K562 (cell line): ENCODE measurements around the gene SGMS1. TPM values are rescaled to one million over a fixed set of nuclear protein-coding genes. Genes with fewer than 3 reads are reported as not detected.

Experiments
- ATF4 ChIP-seq: fragments of 450-650 bp; formaldehyde crosslinking; IDR thresholded peaks from 2 replicates; pipeline ENCODE4 v1.4.0; 2022; ENCODE audit warnings: mild to moderate bottlenecking, moderate library complexity
- BCOR ChIP-seq: fragments of 450-650 bp; IDR thresholded peaks from 2 replicates; pipeline ENCODE4 v1.6.1; 2016
- ETS1 ChIP-seq: conservative IDR thresholded peaks from 2 replicates; pipeline ENCODE4 v1.6.1; 2011; ENCODE audit warnings: low read depth, mild to moderate bottlenecking, low read length; ENCODE audit not compliant: control insufficient read depth
- ETS2 ChIP-seq: IDR thresholded peaks from 2 replicates; pipeline ENCODE4 v1.6.1; 2016; ENCODE audit warnings: borderline replicate concordance, missing genetic modification characterization, mild to moderate bottlenecking, moderate library complexity, missing compliant biosample characterization; ENCODE audit not compliant: poor library complexity, severe bottlenecking
- NCOR1 ChIP-seq: fragments of 450-650 bp; IDR thresholded peaks from 2 replicates; pipeline ENCODE4 v1.6.1; 2016; ENCODE audit warnings: mild to moderate bottlenecking, moderate library complexity
- PRDM10 ChIP-seq: fragments of 450-650 bp; IDR thresholded peaks from 2 replicates; pipeline ENCODE4 v1.6.1; 2018; ENCODE audit not compliant: partially characterized antibody
- RBM22 ChIP-seq: fragments of 200-400 bp; formaldehyde crosslinking; IDR thresholded peaks from 2 replicates; pipeline ENCODE4 v1.6.1; 2018; ENCODE audit warnings: low read length, low read depth; ENCODE audit not compliant: poor library complexity, severe bottlenecking
- TCF7 ChIP-seq: sonication (generic); IDR thresholded peaks from 2 replicates; pipeline ENCODE4 v1.6.1; 2016; ENCODE audit warnings: antibody characterized with exemption, borderline replicate concordance
- TOE1 ChIP-seq, 2 experiments: fragments of 450-650 bp in 1 of 2; sonication (generic) in 1 of 2; formaldehyde crosslinking in 1 of 2; IDR thresholded peaks; 2 replicates each; pipeline versions ENCODE4 v1.7.1 to v1.8.0; 2016 to 2022; ENCODE audit warnings: borderline replicate concordance in 2 of 2, mild to moderate bottlenecking in 2 of 2, antibody characterized with exemption in 1 of 2, inconsistent platforms in 1 of 2, low read depth in 1 of 2, missing genetic modification reagents in 1 of 2, moderate library complexity in 1 of 2
- ZNF121 ChIP-seq: sonication (generic); formaldehyde crosslinking; conservative IDR thresholded peaks from 2 replicates; pipeline ENCODE4 v1.8.0; 2022; ENCODE audit warnings: missing genetic modification reagents
- ZNF408 ChIP-seq: fragments of 250-450 bp; sonication (Bioruptor Pico); IDR thresholded peaks from 2 replicates; pipeline ENCODE4 v1.4.0; 2020; ENCODE audit warnings: low read depth, mild to moderate bottlenecking, moderate library complexity
- ZNF717 ChIP-seq: fragments of 250-450 bp; sonication (Bioruptor Pico); IDR thresholded peaks from 2 replicates; pipeline ENCODE4 v1.5.0; 2021
- ZNF830 ChIP-seq: fragments of 250-450 bp; sonication (Bioruptor Pico); IDR thresholded peaks from 2 replicates; pipeline ENCODE4 v1.5.0; 2021; ENCODE audit warnings: mild to moderate bottlenecking
- polyA plus RNA-seq, 8 experiments: library from polyadenylated mRNA; depleted of rRNA in 4 of 8; stranded (reverse) in 5 of 8; unstranded in 3 of 8; fragments of >200 nt; fragmentation: Nextera tagmentation in 2 of 8; fragmentation: Illumina TruSeq in 1 of 8; extraction: Ambion mirVana in 2 of 8; extraction: Trizol in 1 of 8; gene quantifications; 2 replicates each; pipeline versions ENCODE4 v1.2.1 to v1.2.3, GENCODE V29; 2011 to 2014; ENCODE audit warnings: inconsistent platforms in 1 of 8, missing spikeins in 1 of 8
- total RNA-seq, 7 experiments: library from RNA; depleted of rRNA in 6 of 7; stranded (reverse); fragments of >200 nt in 6 of 7; fragmentation: Illumina TruSeq in 2 of 7; extraction: Trizol in 2 of 7; gene quantifications; 2 replicates each; pipeline versions ENCODE4 v1.2.1 to v1.2.3, GENCODE V29; 2011 to 2021; ENCODE audit warnings: low replicate concordance in 1 of 7
- TF ChIP-seq, protein P1 (sequence below): fragments of 450-650 bp; formaldehyde crosslinking; conservative IDR thresholded peaks from 2 replicates; pipeline ENCODE4 v1.4.0; 2022; ENCODE audit warnings: mild to moderate bottlenecking, missing genetic modification characterization
- TF ChIP-seq, protein P2 (sequence below), 3 experiments: fragments of 200-800 bp in 1 of 3; fragments of 250-450 bp in 1 of 3; fragments of 450-650 bp in 1 of 3; sonication (Bioruptor Pico) in 1 of 3; sonication (Bioruptor generic) in 1 of 3; formaldehyde crosslinking in 1 of 3; IDR thresholded peaks; 2 replicates each; pipeline versions ENCODE4 v1.6.1 to v1.8.0; 2016 to 2022; ENCODE audit warnings: mild to moderate bottlenecking in 2 of 3, missing genetic modification characterization in 2 of 3, missing compliant biosample characterization in 1 of 3, moderate library complexity in 1 of 3

Gene SGMS1
- total and polyA plus RNA-seq, 9 of the 15 experiments (the other 6 are each of a cell fraction or from before 2014, with no cell fraction given), result 22.6 to 232 (median 82.2) TPM

DNA sequence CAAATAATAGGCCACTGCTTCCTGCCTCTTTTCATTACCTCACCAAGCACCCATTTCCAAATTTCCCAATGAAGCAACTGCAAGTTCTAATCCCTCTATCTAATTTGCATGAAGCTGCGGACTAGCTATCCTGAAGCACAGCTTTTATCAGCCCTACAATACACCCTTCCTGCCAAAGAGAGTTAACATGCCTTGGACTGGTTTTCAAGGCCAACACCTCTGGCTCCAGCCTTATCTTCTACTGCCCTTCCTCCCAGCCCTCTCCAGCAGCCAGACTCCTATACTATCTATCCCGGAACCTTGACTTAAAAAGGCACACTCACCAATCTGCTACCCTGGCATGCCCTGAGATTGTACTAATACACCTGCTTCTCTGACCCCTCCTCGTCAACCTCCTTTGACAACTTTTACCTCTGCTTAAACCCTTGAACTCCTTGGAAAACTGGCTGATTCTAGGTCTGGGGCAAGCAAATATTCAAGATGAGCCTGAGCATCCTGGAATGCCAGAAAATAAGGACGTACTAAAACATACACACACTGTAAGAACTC is 73.4 kb downstream of the SGMS1 start (continued):
- TF ChIP-seq PRDM10, result peak; percentile 65
- TF ChIP-seq ZNF830, result no peak
- TF ChIP-seq ATF4, result peak; percentile 67; the same call in 1 of the 2 replicates
- TF ChIP-seq ZNF121 (CRISPR knock-in tag), result no peak
- TF ChIP-seq ZNF408, result no peak
- peak; percentile 99 for TF ChIP-seq ETS1
- TF ChIP-seq, protein P1, sequence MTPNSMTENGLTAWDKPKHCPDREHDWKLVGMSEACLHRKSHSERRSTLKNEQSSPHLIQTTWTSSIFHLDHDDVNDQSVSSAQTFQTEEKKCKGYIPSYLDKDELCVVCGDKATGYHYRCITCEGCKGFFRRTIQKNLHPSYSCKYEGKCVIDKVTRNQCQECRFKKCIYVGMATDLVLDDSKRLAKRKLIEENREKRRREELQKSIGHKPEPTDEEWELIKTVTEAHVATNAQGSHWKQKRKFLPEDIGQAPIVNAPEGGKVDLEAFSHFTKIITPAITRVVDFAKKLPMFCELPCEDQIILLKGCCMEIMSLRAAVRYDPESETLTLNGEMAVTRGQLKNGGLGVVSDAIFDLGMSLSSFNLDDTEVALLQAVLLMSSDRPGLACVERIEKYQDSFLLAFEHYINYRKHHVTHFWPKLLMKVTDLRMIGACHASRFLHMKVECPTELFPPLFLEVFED, result peak; percentile 85; the same call in 1 of the 2 replicates
- peak; percentile 87; the same call in 1 of the 2 replicates for TF ChIP-seq TOE1 (IDR thresholded peaks at IDR 0.05; ENCODE audit: borderline replicate concordance)
- no peak for TF ChIP-seq TOE1 (CRISPR knock-in tag; IDR thresholded peaks at IDR 0.05; ENCODE audit: borderline replicate concordance, low read depth)
- TF ChIP-seq, protein P2, sequence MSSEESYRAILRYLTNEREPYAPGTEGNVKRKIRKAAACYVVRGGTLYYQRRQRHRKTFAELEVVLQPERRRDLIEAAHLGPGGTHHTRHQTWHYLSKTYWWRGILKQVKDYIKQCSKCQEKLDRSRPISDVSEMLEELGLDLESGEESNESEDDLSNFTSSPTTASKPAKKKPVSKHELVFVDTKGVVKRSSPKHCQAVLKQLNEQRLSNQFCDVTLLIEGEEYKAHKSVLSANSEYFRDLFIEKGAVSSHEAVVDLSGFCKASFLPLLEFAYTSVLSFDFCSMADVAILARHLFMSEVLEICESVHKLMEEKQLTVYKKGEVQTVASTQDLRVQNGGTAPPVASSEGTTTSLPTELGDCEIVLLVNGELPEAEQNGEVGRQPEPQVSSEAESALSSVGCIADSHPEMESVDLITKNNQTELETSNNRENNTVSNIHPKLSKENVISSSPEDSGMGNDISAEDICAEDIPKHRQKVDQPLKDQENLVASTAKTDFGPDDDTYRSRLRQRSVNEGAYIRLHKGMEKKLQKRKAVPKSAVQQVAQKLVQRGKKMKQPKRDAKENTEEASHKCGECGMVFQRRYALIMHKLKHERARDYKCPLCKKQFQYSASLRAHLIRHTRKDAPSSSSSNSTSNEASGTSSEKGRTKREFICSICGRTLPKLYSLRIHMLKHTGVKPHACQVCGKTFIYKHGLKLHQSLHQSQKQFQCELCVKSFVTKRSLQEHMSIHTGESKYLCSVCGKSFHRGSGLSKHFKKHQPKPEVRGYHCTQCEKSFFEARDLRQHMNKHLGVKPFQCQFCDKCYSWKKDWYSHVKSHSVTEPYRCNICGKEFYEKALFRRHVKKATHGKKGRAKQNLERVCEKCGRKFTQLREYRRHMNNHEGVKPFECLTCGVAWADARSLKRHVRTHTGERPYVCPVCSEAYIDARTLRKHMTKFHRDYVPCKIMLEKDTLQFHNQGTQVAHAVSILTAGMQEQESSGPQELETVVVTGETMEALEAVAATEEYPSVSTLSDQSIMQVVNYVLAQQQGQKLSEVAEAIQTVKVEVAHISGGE (CRISPR knock-in tag; IDR thresholded peaks at IDR 0.05), result peak in 2 of 3 experiments; percentile 39 to 94; a peak in 3 of 6 replicates
- TF ChIP-seq TCF7, result peak; percentile 89; the same call in 1 of the 2 replicates
- no peak for TF ChIP-seq RBM22
- no peak for TF ChIP-seq ZNF717 (CRISPR knock-in tag)
- TF ChIP-seq ETS2 (tag), result no peak
- TF ChIP-seq NCOR1, result peak; percentile 100
- TF ChIP-seq BCOR, result peak; percentile 97
